ENCODE results near the gene ZFHX3. TPM values are rescaled to one million over a fixed set of nuclear protein-coding genes. Genes with fewer than 3 reads are reported as not detected.

ZFHX3 gene
- total and polyA plus RNA-seq, 2 donors (not counting 3 experiments of a cell fraction or from before 2014, with no cell fraction given) = 3.7 to 18.8 TPM

GRCh38 chr16:73094371-73094770, 46.4 kb upstream of the ZFHX3 start:
- Histone ChIP-seq H3K4me2 (ENCODE audit: insufficient read depth, low read length) (no peak overlapping the region), H3K27me3 (ENCODE audit: control insufficient read depth in 2 of 2, insufficient read depth in 2 of 2, low read length in 2 of 2) (no peaks in the 10 kb centered on the region), H3K4me3 (replicated peaks in 1 of 3; ENCODE audit: insufficient read depth in 1 of 3, low read depth in 1 of 3, low read length in 3 of 3) (no peak overlapping the region), H3K27ac (ENCODE audit: insufficient read depth, low read depth, low read length) (no peak overlapping the region), H2AFZ (ENCODE audit: low read depth, low read length) (no peak overlapping the region), H3K4me1 (ENCODE audit: control insufficient read depth, extremely low read depth, insufficient read depth, low read length) (peaks cover 27% of the 10 kb centered on the region), H3K9me3 (replicated peaks; ENCODE audit: control insufficient read depth, insufficient read depth, low read length) (no peaks in the 10 kb centered on the region), H3K36me3 (ENCODE audit: control insufficient read depth in 2 of 2, extremely low read depth in 1 of 2, insufficient read depth in 2 of 2, low read length in 2 of 2) (no peaks in the 10 kb centered on the region), H3K9ac (replicated peaks; ENCODE audit: extremely low read depth, insufficient read depth, low read length) (no peak overlapping the region), H3K9me1 (replicated peaks; ENCODE audit: control insufficient read depth, extremely low read depth, insufficient read depth, low read length) (no peaks in the 10 kb centered on the region), H3K79me2 (ENCODE audit: control insufficient read depth, insufficient read depth, low read length) (no peaks in the 10 kb centered on the region), H4K20me1 (replicated peaks; ENCODE audit: control insufficient read depth, extremely low read depth, insufficient read depth, low read length) (no peaks in the 10 kb centered on the region)
- no TSS peak for BruUV-seq (replicated peaks)
- no peak for TF ChIP-seq POLR2AphosphoS5 (IDR thresholded peaks at IDR 0.05; ENCODE audit: insufficient read depth, low read depth, low read length)
- no peak for TF ChIP-seq FOS (IDR thresholded peaks at IDR 0.05; ENCODE audit: borderline replicate concordance, insufficient read depth, low read length)
- no peak for TF ChIP-seq MYC (IDR thresholded peaks at IDR 0.05; ENCODE audit: low read depth, low read length)
- no peak for TF ChIP-seq POLR2A (IDR thresholded peaks at IDR 0.05; ENCODE audit: low read depth, low read length)
- TF ChIP-seq JUN (IDR thresholded peaks at IDR 0.05; ENCODE audit: borderline replicate concordance, insufficient read depth, insufficient read length, low read depth) = no peak
- TF ChIP-seq, protein P1, sequence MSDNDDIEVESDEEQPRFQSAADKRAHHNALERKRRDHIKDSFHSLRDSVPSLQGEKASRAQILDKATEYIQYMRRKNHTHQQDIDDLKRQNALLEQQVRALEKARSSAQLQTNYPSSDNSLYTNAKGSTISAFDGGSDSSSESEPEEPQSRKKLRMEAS (IDR thresholded peaks at IDR 0.05; ENCODE audit: insufficient read depth, insufficient read length) = no peak
- intact Hi-C loops (cut with micrococcal nuclease) (no loop called here), dilution Hi-C loops (cut with MboI; ENCODE audit: extremely low pct_ligation_motif_present, low sequenced_read_pairs) (no loop called here)
- no peak for DNase-seq (ENCODE audit: low read depth, low spot score)
- no peak for FAIRE-seq
- ChIA-PET POLR2A (no interaction called here), CTCF (interaction anchor here (0.9 to 2.3 kb wide), 6 partner anchors 8 to 262 kb away, joined by 3 to 7 read pairs (median 4); no protein-coding TSS in a partner anchor)

Data from endothelial cell of umbilical vein (primary cell).